H1 (cell line): Measurements from ENCODE around the gene CCSAP. TPM values are rescaled to one million over a fixed set of nuclear protein-coding genes. Genes with fewer than 3 reads are reported as not detected.

Experiments
- BACH1 ChIP-seq: IDR thresholded peaks from 2 replicates; pipeline ENCODE4 v1.6.1; 2012; ENCODE audit warnings: low read length, improper control_type of control experiment
- CEBPB ChIP-seq: IDR thresholded peaks from 2 replicates; pipeline ENCODE4 v1.6.1; 2012; ENCODE audit warnings: low read depth, low read length
- FOSL1 ChIP-seq: IDR thresholded peaks from 2 replicates; pipeline ENCODE4 v1.6.1; 2011; ENCODE audit warnings: mild to moderate bottlenecking, low read depth, low read length, moderate library complexity; ENCODE audit not compliant: insufficient read depth
- POLR2A ChIP-seq, 2 experiments: IDR thresholded peaks; 1 replicate in 1 of 2; 2 replicates in 1 of 2; pipeline ENCODE4 v1.6.1; 2011; ENCODE audit warnings: low read depth in 2 of 2, low read length in 2 of 2, mild to moderate bottlenecking in 2 of 2; ENCODE audit errors: control extremely low read depth in 1 of 2
- POU5F1 ChIP-seq: IDR thresholded peaks from 2 replicates; pipeline ENCODE4 v1.6.1; 2011; ENCODE audit warnings: low read depth, mild to moderate bottlenecking, low read length, moderate library complexity
- RBBP5 ChIP-seq: IDR thresholded peaks from 2 replicates; pipeline ENCODE4 v1.7.1; 2012; ENCODE audit warnings: low read depth, mild to moderate bottlenecking, inconsistent platforms, low read length, moderate library complexity, borderline replicate concordance
- RFX5 ChIP-seq: IDR thresholded peaks from 2 replicates; pipeline ENCODE4 v1.6.1; 2011; ENCODE audit warnings: low read depth, low read length, improper control_type of control experiment, borderline replicate concordance
- RNF2 ChIP-seq: fragments of 200-900, 300-1000 bp; sonication (generic); IDR thresholded peaks from 2 replicates; pipeline ENCODE4 v1.7.1; 2016; ENCODE audit warnings: borderline replicate concordance, low read depth, mild to moderate bottlenecking, antibody characterized with exemption, low read length; ENCODE audit not compliant: poor library complexity, severe bottlenecking; ENCODE audit errors: missing control alignments
- SIN3A ChIP-seq, 2 experiments: IDR thresholded peaks in 1 of 2; conservative IDR thresholded peaks in 1 of 2; 2 replicates each; pipeline ENCODE4 v1.6.1; 2011 to 2012; ENCODE audit warnings: low read length in 2 of 2, improper control_type of control experiment in 1 of 2, low read depth in 1 of 2, mild to moderate bottlenecking in 1 of 2
- TEAD4 ChIP-seq: IDR thresholded peaks from 2 replicates; pipeline ENCODE4 v1.6.1; 2012; ENCODE audit warnings: low read depth, low read length, inconsistent platforms, mixed read lengths
- polyA plus RNA-seq, 7 experiments: library from polyadenylated mRNA; depleted of rRNA in 3 of 7; stranded (reverse) in 5 of 7; unstranded in 2 of 7; fragments of >200 nt in 5 of 7; fragments of 200-250 nt in 2 of 7; gene quantifications; 1 replicate in 5 of 7; 2 replicates in 1 of 7; 4 replicates in 1 of 7; pipeline versions ENCODE4 v1.2.1 to v1.2.3, GENCODE V29; 2011 to 2013; ENCODE audit warnings: missing spikeins in 2 of 7, mixed read lengths in 2 of 7
- total RNA-seq: library from RNA; stranded (reverse); fragmentation: NEBNext Ultra II Directional; extraction: Animal tissue kit (Norgen Biotek cat#: 25700); gene quantifications from 2 replicates; pipeline ENCODE4 v1.2.1, GENCODE V29; 2021
- TF ChIP-seq, protein P1 (sequence below): fragments of 300-600 bp; sonication (generic); IDR thresholded peaks from 2 replicates; pipeline ENCODE4 v1.7.1; 2012; ENCODE audit warnings: low read length, moderate library complexity, mild to moderate bottlenecking, inconsistent platforms; ENCODE audit not compliant: insufficient replicate concordance

The CCSAP gene
- total and polyA plus RNA-seq, 2 of the 8 experiments (the other 6 are each of a cell fraction or from before 2014, with no cell fraction given) = 3.5 to 17.2 TPM

DNA sequence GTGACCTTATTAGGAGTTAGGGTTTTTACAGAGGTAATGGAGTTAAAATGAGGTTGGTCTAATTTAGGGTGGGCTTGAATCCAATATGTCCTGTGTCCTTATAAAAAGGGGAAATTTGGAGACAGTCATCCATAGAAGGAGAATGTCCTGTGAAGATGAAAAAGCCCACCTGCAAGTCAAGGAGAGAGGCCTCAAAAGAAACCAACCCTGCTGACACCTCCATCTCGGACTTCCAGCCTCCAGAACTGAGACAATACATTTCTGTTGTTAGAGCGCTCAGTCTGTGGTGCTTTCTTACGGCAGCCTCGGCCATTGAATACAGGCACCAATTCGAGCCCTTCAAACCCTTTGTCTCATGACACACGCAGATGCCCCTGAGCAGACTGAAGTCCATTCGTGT lies 47.3 kb upstream of the CCSAP start (continued):
- TF ChIP-seq, protein P1, sequence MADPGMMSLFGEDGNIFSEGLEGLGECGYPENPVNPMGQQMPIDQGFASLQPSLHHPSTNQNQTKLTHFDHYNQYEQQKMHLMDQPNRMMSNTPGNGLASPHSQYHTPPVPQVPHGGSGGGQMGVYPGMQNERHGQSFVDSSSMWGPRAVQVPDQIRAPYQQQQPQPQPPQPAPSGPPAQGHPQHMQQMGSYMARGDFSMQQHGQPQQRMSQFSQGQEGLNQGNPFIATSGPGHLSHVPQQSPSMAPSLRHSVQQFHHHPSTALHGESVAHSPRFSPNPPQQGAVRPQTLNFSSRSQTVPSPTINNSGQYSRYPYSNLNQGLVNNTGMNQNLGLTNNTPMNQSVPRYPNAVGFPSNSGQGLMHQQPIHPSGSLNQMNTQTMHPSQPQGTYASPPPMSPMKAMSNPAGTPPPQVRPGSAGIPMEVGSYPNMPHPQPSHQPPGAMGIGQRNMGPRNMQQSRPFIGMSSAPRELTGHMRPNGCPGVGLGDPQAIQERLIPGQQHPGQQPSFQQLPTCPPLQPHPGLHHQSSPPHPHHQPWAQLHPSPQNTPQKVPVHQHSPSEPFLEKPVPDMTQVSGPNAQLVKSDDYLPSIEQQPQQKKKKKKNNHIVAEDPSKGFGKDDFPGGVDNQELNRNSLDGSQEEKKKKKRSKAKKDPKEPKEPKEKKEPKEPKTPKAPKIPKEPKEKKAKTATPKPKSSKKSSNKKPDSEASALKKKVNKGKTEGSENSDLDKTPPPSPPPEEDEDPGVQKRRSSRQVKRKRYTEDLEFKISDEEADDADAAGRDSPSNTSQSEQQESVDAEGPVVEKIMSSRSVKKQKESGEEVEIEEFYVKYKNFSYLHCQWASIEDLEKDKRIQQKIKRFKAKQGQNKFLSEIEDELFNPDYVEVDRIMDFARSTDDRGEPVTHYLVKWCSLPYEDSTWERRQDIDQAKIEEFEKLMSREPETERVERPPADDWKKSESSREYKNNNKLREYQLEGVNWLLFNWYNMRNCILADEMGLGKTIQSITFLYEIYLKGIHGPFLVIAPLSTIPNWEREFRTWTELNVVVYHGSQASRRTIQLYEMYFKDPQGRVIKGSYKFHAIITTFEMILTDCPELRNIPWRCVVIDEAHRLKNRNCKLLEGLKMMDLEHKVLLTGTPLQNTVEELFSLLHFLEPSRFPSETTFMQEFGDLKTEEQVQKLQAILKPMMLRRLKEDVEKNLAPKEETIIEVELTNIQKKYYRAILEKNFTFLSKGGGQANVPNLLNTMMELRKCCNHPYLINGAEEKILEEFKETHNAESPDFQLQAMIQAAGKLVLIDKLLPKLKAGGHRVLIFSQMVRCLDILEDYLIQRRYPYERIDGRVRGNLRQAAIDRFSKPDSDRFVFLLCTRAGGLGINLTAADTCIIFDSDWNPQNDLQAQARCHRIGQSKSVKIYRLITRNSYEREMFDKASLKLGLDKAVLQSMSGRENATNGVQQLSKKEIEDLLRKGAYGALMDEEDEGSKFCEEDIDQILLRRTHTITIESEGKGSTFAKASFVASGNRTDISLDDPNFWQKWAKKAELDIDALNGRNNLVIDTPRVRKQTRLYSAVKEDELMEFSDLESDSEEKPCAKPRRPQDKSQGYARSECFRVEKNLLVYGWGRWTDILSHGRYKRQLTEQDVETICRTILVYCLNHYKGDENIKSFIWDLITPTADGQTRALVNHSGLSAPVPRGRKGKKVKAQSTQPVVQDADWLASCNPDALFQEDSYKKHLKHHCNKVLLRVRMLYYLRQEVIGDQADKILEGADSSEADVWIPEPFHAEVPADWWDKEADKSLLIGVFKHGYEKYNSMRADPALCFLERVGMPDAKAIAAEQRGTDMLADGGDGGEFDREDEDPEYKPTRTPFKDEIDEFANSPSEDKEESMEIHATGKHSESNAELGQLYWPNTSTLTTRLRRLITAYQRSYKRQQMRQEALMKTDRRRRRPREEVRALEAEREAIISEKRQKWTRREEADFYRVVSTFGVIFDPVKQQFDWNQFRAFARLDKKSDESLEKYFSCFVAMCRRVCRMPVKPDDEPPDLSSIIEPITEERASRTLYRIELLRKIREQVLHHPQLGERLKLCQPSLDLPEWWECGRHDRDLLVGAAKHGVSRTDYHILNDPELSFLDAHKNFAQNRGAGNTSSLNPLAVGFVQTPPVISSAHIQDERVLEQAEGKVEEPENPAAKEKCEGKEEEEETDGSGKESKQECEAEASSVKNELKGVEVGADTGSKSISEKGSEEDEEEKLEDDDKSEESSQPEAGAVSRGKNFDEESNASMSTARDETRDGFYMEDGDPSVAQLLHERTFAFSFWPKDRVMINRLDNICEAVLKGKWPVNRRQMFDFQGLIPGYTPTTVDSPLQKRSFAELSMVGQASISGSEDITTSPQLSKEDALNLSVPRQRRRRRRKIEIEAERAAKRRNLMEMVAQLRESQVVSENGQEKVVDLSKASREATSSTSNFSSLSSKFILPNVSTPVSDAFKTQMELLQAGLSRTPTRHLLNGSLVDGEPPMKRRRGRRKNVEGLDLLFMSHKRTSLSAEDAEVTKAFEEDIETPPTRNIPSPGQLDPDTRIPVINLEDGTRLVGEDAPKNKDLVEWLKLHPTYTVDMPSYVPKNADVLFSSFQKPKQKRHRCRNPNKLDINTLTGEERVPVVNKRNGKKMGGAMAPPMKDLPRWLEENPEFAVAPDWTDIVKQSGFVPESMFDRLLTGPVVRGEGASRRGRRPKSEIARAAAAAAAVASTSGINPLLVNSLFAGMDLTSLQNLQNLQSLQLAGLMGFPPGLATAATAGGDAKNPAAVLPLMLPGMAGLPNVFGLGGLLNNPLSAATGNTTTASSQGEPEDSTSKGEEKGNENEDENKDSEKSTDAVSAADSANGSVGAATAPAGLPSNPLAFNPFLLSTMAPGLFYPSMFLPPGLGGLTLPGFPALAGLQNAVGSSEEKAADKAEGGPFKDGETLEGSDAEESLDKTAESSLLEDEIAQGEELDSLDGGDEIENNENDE = no peak
- no peak for TF ChIP-seq FOSL1
- no peak for TF ChIP-seq POU5F1
- no peak for TF ChIP-seq RNF2
- no peak for TF ChIP-seq TEAD4
- no peak for TF ChIP-seq RBBP5
- no peak for TF ChIP-seq SIN3A (conservative IDR thresholded peaks at IDR 0.05 in 1 of 2, IDR thresholded peaks at IDR 0.05 in 1 of 2; ENCODE audit: low read depth in 1 of 2, low read length in 2 of 2)
- no peak for TF ChIP-seq BACH1
- TF ChIP-seq CEBPB = no peak
- TF ChIP-seq RFX5 = no peak
- TF ChIP-seq POLR2A (IDR thresholded peaks at IDR 0.05; ENCODE audit: control extremely low read depth in 1 of 2, low read depth in 2 of 2, low read length in 2 of 2) = no peak
- TF ChIP-seq, all 59 proteins: peak for 0
